GM12891 (cell line): Measurements from ENCODE around the gene KIF25.

Experiments
- POLR2A ChIP-seq: IDR thresholded peaks from 2 replicates; pipeline ENCODE4 v1.6.1; 2011; ENCODE audit warnings: low read depth, low read length, control low read depth
- POLR2AphosphoS5 ChIP-seq: IDR thresholded peaks from 2 replicates; pipeline ENCODE4 v1.6.1; 2011; ENCODE audit warnings: low read depth, low read length, control low read depth
- POU2F2 ChIP-seq: IDR thresholded peaks from 2 replicates; pipeline ENCODE4 v1.6.1; 2011; ENCODE audit warnings: low read depth, mild to moderate bottlenecking, control low read depth, low read length, moderate library complexity
- TAF1 ChIP-seq: IDR thresholded peaks from 2 replicates; pipeline ENCODE4 v1.6.1; 2011; ENCODE audit warnings: low read depth, low read length, control low read depth

GRCh38 chr6:168056892-168057527 is 59.5 kb downstream of the KIF25 start:
- TF ChIP-seq POLR2A (no peak), POLR2AphosphoS5 (no peak), POU2F2 (no peak), TAF1 (no peak)
